Spleen (tissue), 7 donors: ENCODE results near the gene C1orf52.

Source experiments
- POLR2A ChIP-seq, 3 donors: fragments of 450-650 bp; IDR thresholded peaks; one replicate each; pipeline ENCODE4 v1.5.1; 2017; ENCODE audit warnings: antibody characterized with exemption in 3 of 3, mild to moderate bottlenecking in 1 of 3
- POLR2AphosphoS5 ChIP-seq, 3 donors: sonication (generic); formaldehyde crosslinking; IDR thresholded peaks; one replicate each; pipeline ENCODE4 v1.5.1; 2017; ENCODE audit warnings: antibody characterized with exemption in 3 of 3
- TF ChIP-seq, protein P1 (sequence below), 11 experiments: fragments of 200-600 bp in 7 of 11; fragments of 450-650 bp in 4 of 11; sonication (generic) in 4 of 11; IDR thresholded peaks in 8 of 11; conservative IDR thresholded peaks in 3 of 11; 1 replicate in 7 of 11; 2 replicates in 4 of 11; pipeline versions ENCODE4 v1.4.0 to v1.8.0; 2016 to 2021; ENCODE audit warnings: antibody characterized with exemption in 11 of 11, inconsistent platforms in 4 of 11, mild to moderate bottlenecking in 1 of 11
- donor health status: DM: no; HTN: no; CAD: no; lungs with moderate emphysema.
- donor health status: DM: no; HTN: no; CAD: no.
- donor health status: DM: no; HTN: no; CAD: no.

DNA sequence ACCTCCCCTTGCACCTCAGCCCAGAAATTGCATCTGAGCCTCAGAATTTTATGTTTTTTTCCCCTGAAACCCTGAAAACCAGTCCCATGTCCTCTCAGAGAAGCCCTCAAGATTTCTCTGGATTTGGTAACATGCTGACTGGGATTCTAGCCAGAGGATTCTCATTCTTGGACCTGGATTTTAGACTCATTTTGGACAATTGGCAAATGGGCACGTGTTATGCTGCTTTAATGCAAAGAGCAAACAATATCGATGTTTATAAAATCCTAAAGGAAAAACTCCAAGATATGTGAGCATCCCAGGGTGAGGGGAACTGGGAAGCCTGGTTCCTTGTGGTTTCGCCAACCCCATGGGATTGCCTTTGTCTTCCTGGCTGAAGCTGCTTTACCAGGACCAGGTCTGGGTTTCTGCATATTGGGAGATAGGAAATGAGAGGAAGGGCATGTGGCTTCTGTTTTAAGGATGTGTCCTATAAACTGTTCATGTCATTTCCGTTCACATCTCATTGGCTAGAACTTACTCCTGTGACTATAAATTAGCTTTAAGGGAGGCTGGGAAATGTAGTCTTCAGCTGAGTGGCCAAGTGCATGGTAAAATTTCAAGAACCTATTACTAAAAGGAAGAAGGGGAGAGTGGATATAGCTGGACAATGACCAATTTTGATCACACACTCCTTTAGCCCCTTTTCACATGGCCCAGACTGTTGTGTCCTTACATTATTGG lies 44.1 kb upstream of the C1orf52 start:
- TF ChIP-seq POLR2A (IDR thresholded peaks at IDR 0.05) (no peak), POLR2AphosphoS5 (IDR thresholded peaks at IDR 0.05) (no peak)
- TF ChIP-seq, protein P1, sequence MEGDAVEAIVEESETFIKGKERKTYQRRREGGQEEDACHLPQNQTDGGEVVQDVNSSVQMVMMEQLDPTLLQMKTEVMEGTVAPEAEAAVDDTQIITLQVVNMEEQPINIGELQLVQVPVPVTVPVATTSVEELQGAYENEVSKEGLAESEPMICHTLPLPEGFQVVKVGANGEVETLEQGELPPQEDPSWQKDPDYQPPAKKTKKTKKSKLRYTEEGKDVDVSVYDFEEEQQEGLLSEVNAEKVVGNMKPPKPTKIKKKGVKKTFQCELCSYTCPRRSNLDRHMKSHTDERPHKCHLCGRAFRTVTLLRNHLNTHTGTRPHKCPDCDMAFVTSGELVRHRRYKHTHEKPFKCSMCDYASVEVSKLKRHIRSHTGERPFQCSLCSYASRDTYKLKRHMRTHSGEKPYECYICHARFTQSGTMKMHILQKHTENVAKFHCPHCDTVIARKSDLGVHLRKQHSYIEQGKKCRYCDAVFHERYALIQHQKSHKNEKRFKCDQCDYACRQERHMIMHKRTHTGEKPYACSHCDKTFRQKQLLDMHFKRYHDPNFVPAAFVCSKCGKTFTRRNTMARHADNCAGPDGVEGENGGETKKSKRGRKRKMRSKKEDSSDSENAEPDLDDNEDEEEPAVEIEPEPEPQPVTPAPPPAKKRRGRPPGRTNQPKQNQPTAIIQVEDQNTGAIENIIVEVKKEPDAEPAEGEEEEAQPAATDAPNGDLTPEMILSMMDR (IDR thresholded peaks at IDR 0.05 in 8 of 11, conservative IDR thresholded peaks at IDR 0.05 in 3 of 11), result no peak
